ENCODE results near the gene TCF12. TPM values are rescaled to one million over a fixed set of nuclear protein-coding genes. Genes with fewer than 3 reads are reported as not detected.

The TCF12 gene
- total and polyA plus RNA-seq, 2 of the 8 experiments (the other 6 are each of a cell fraction or from before 2014, with no cell fraction given): 85.8 to 101 TPM

- Histone ChIP-seq H3K14ac (ENCODE audit: insufficient read length) (no peak overlapping the region), H2BK5ac (ENCODE audit: low read depth, low read length) (no peak overlapping the region), H3K4me3 (ENCODE audit: extremely low read depth in 1 of 4, insufficient read depth in 2 of 4, low read depth in 3 of 4, low read length in 4 of 4) (no peak overlapping the region), H4K20me1 (replicated peaks in 1 of 2; ENCODE audit: control insufficient read depth in 1 of 2, insufficient read depth in 2 of 2, low read length in 2 of 2) (no peaks in the 10 kb centered on the region), H3K9me3 (ENCODE audit: insufficient read depth in 2 of 2, low read depth in 1 of 2, low read length in 1 of 2) (no peaks in the 10 kb centered on the region), H4K91ac (replicated peaks; ENCODE audit: insufficient read length, low read length) (no peak overlapping the region), H3K27me3 (replicated peaks in 1 of 4; ENCODE audit: control insufficient read depth in 3 of 4, extremely low read depth in 1 of 4, insufficient read depth in 3 of 4, low read length in 3 of 4) (no peaks in the 10 kb centered on the region), H3K79me2 (ENCODE audit: control insufficient read depth in 1 of 2, insufficient read depth in 2 of 2, low read length in 2 of 2) (no peaks in the 10 kb centered on the region), H3K4ac (replicated peaks; ENCODE audit: insufficient read length, low read depth, low read length) (no peak overlapping the region), H3K56ac (replicated peaks; ENCODE audit: insufficient read length, low read depth, low read length) (no peak overlapping the region), H3K4me1 (replicated peaks in 1 of 4; ENCODE audit: control insufficient read depth in 3 of 4, insufficient read depth in 4 of 4, low read length in 3 of 4) (peaks cover 0 to 4% (median 0%) of the 10 kb centered on the region in 4 experiments; a peak in 1 of 7 replicates), H3K9ac (replicated peaks in 1 of 4; ENCODE audit: extremely low read depth in 1 of 4, low read depth in 3 of 4, low read length in 3 of 4) (no peak overlapping the region), H4K5ac (ENCODE audit: insufficient read length, low read depth, low read length) (no peak overlapping the region), H2BK120ac (replicated peaks; ENCODE audit: low read depth, low read length) (no peak overlapping the region), H4K8ac (ENCODE audit: extremely low read depth, insufficient read depth, low read length) (no peak overlapping the region), H3K23ac (ENCODE audit: insufficient read length) (no peak overlapping the region), H2AK5ac (ENCODE audit: low read depth, low read length) (no peak overlapping the region), H2BK15ac (ENCODE audit: low read length) (no peak overlapping the region), H3K27ac (ENCODE audit: low read depth, low read length) (no peak overlapping the region), H3K79me1 (ENCODE audit: low read depth, low read length) (no peaks in the 10 kb centered on the region), H3K23me2 (ENCODE audit: low read depth, low read length) (no peaks in the 10 kb centered on the region), H2AFZ (ENCODE audit: low read length) (no peak overlapping the region), H3K36me3 (ENCODE audit: control insufficient read depth in 2 of 4, insufficient read depth in 4 of 4, low read length in 3 of 4) (no peaks in the 10 kb centered on the region), H3K18ac (ENCODE audit: extremely low read depth, low read length) (no peak overlapping the region), H2BK12ac (ENCODE audit: low read depth, low read length) (no peak overlapping the region), H3K4me2 (ENCODE audit: insufficient read depth in 1 of 2, low read depth in 2 of 2, low read length in 2 of 2) (no peak overlapping the region), H2BK20ac (ENCODE audit: low read length) (no peak overlapping the region)
- CTCF ChIA-PET (ENCODE audit: partially characterized antibody): interaction anchor here (1.3 to 2.3 kb wide), 6 partner anchors 170 to 209 kb away, joined by 3 to 11 read pairs (median 6); no protein-coding TSS in a partner anchor
- TF ChIP-seq RFX5 (IDR thresholded peaks at IDR 0.05; ENCODE audit: borderline replicate concordance, low read depth, low read length) (no peak), RXRA (IDR thresholded peaks at IDR 0.05; ENCODE audit: insufficient read depth, low read depth, low read length) (no peak), POU5F1 (IDR thresholded peaks at IDR 0.05; ENCODE audit: low read depth, low read length) (no peak)
- no peak for DNase-seq (ENCODE audit: low read depth in 1 of 2, low spot score in 2 of 2)
- no peak for FAIRE-seq
- WGBS, 2 experiments (ENCODE audit: extremely low coverage in 1 of 2, insufficient coverage in 1 of 2, insufficient read length in 1 of 2, insufficient replicate concordance in 2 of 2, low coverage in 1 of 2, low lambda C conversion rate in 2 of 2, missing lambda C conversion rate in 1 of 2): 91% methylated on average over 4 of the region's 4 CpGs; no CpG with 5 or more reads in 1 of the 2 experiments
- POLR2A ChIA-PET (ENCODE audit: partially characterized antibody): no interaction called here
Measured at GRCh38 chr15:57333487-57333886, 415.0 kb downstream of the TCF12 start.
